ENCODE data around the gene ATRAID. TPM values are rescaled to one million over a fixed set of nuclear protein-coding genes. Genes with fewer than 3 reads are reported as not detected.
"Not testable (repeated sequence)": the region's sequence is repeated elsewhere in the genome, so short reads cannot be mapped to it uniquely, and the experiment has no call there.

Gene ATRAID, protein sequence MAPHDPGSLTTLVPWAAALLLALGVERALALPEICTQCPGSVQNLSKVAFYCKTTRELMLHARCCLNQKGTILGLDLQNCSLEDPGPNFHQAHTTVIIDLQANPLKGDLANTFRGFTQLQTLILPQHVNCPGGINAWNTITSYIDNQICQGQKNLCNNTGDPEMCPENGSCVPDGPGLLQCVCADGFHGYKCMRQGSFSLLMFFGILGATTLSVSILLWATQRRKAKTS
- 86.9 TPM for polyA plus RNA-seq (2012; ENCODE audit: low read depth, missing spikeins)

DNA sequence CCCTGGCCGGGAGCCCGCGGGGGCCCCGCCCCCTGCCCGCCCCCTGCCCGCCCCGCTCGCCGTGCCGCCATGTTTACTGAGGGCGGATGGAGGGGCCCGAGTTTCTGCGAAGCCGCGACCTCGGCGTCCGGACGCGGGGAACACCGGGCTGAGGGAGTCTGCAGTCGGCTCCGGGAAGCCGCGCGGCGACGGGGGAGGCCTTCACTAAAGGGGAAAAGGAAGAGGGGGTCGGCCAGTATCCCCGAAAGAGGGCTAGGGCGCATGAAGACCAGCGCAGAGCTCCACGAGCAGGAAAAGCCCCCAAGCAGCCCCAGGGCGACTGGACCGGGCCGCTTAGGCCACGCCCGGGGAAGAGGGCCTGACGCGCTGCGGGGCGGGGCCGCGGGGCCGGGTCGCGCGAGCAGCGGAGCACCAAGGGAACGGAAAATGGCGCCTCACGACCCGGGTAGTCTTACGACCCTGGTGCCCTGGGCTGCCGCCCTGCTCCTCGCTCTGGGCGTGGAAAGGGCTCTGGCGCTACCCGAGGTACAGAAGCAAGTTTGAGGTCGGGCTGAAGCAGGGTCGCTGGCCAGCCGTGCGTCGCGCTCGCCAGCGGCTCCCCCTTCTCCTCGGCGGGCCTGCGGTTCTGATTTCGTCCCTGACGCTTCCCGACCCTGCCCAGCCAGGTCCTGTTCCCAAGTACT, at the start of gene ATRAID, which contains the start of gene SLC5A6:
TSS of gene ATRAID (plus strand) at position 99 of the 683 bp plus-strand sequence. CDS start at position 427, 328 bp downstream.
TSS of gene SLC5A6 (minus strand) at position 326 of the 683 bp plus-strand sequence. CDS start 4,618 bp downstream, outside the sequence.
- DNase-seq (ENCODE audit: insufficient read length, low spot score) (peak; percentile 93), FAIRE-seq (peak; percentile 93)
- TF ChIP-seq POLR2A (IDR thresholded peaks at IDR 0.05; ENCODE audit: low read depth, low read length) (peak; percentile 96), POLR2AphosphoS5 (IDR thresholded peaks at IDR 0.05; ENCODE audit: low read depth, low read length) (peak; percentile 96), PAX5 (IDR thresholded peaks at IDR 0.05; ENCODE audit: insufficient read depth, low read length, severe bottlenecking) (peak; percentile 25), POU2F2 (IDR thresholded peaks at IDR 0.05; ENCODE audit: low read depth, low read length) (peak; percentile 61; the same call in 1 of the 2 replicates), SPI1 (IDR thresholded peaks at IDR 0.05; ENCODE audit: low read depth, low read length) (no peak), TAF1 (IDR thresholded peaks at IDR 0.05; ENCODE audit: low read depth, low read length) (peak; percentile 95)

DNA sequence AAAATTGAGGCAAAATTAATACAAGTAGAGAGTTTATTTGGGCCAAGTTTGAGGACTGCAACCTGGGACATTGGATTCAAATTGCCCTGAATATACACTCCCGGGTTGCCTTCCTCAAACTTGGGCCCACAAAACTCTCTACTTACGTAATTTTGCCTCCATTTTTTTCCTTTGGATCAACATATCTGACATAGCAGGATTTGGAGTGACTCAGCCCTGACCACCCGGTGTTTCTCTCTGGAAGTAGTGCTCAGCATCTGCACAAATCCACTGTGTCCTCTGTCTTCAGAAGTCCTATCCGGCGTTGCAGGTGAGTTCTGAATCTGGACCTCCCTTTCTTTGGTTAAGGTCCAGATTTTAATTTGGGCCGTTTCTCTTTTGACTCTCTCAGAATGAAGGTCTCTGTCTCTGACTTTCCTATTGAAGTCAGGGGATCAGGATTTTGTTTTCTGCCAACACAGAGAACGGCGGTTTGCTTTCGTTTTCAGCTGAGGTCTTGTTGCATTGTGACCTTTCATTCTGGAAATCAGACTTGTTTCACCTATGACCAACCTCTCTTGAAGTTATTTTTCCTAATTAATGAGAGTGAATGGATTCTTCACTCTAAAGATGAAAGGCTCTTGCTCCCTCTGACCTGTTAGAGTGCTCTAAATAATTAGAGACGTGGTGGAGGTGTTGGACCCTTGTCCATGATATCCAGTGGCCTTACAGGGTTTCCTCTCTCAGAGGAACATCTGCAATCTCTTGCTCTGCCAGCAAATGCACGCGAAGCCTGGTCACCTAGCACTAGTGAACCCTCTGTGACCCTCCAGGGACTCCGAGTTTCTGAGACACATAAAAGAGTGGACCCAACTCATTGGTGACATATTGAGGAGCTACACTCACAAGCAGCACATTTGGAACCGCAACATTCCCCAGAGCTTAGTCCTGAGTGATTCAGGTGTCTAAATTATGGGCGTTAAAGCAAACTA, 49.4 kb upstream of the ATRAID start:
- FAIRE-seq: no peak
- no peak for TF ChIP-seq TAF1 (IDR thresholded peaks at IDR 0.05; ENCODE audit: low read depth, low read length)
- TF ChIP-seq POLR2AphosphoS5 (IDR thresholded peaks at IDR 0.05; ENCODE audit: low read depth, low read length): no peak
- no peak for TF ChIP-seq SPI1 (IDR thresholded peaks at IDR 0.05; ENCODE audit: low read depth, low read length)
- TF ChIP-seq POU2F2 (IDR thresholded peaks at IDR 0.05; ENCODE audit: low read depth, low read length): no peak
- TF ChIP-seq POLR2A (IDR thresholded peaks at IDR 0.05; ENCODE audit: low read depth, low read length): no peak
- no peak for TF ChIP-seq PAX5 (IDR thresholded peaks at IDR 0.05; ENCODE audit: insufficient read depth, low read length, severe bottlenecking)

DNA sequence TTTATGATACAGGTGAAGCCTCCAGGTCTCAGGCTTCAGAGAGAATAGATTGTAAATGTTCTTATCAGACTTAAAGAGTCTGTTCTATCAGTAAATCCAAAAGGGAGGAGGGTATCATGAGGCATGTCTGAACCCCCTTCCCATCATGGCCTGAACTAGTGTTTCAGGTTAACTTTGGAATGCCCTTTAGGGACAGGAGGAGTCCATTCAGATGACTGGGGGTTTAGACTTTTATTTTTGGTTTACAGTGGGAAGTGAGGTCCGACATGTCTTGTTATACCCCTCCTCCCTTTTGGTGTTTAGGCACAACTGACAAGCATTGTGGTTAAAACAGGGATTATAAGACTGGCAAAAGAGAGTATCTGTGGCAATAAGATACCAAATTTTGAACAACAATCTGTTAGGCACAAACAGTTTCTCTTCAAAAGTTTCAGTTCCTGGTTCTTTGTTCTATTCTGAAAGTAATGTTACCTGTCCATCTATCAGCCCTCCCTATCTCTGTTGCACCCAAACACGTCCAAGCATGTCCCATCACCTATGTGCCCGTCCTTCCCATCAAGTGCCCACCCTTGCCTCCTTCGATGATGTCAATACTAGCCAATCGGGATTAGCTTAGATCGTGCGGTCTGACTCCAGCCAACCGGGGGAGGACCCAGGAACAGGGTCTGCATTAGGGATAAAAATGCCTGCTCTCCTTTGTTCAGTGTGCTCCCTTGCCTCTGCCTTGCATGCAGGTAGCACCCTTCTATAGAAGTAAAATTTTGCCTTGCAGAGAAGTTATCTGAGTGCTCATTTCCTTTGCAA, 46.7 kb upstream of the ATRAID start:
- FAIRE-seq: peak; percentile 87
- no peak for TF ChIP-seq POLR2AphosphoS5 (IDR thresholded peaks at IDR 0.05; ENCODE audit: low read depth, low read length)
- TF ChIP-seq PAX5 (IDR thresholded peaks at IDR 0.05; ENCODE audit: insufficient read depth, low read length, severe bottlenecking): no peak
- peak; percentile 96 for TF ChIP-seq SPI1 (IDR thresholded peaks at IDR 0.05; ENCODE audit: low read depth, low read length)
- no peak for TF ChIP-seq POLR2A (IDR thresholded peaks at IDR 0.05; ENCODE audit: low read depth, low read length)
- DNase-seq (ENCODE audit: insufficient read length, low spot score): no peak

More for the DNA sequence above, 49.4 kb upstream of the ATRAID start:
- no peak for DNase-seq (ENCODE audit: insufficient read length, low spot score)

DNA sequence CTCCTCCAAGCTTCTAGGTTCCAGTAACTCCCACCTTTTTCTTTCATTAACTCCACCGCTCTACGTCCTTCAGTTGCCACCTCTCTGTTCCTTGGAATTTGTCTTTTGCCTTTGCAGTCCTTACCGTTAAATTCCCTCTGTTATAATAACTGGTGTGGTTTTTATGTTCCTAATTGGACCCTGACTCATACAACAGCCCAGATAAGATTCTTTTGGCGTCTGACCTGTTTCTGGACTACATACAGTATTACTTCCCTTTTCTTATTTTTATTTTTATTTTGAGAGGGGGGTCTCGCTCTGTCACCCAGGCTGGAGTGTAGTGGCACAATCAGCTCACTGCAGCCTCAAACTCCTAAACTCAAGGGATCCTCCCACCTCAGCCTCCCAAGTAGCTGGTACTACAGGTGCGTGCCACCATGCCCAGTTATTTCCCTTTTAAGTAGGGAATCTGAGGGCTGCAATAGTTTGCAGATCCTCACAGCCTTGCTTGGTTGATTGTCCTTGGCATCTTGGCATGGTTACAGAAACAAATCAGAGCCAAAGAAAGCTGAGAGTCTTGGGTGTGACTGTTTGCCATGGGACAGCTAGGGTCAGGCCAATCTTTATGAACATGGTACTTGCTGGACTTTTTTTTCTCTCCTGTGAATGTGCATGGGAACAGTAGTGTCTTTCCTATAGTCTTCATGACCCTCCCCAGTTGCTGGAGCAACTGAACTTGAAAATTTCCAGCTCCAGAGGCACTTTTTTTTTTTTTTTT, 41.1 kb upstream of the ATRAID start:
- TF ChIP-seq TAF1 (IDR thresholded peaks at IDR 0.05; ENCODE audit: low read depth, low read length): no peak
- TF ChIP-seq POLR2AphosphoS5 (IDR thresholded peaks at IDR 0.05; ENCODE audit: low read depth, low read length): no peak
- TF ChIP-seq POLR2A (IDR thresholded peaks at IDR 0.05; ENCODE audit: low read depth, low read length): no peak
- TF ChIP-seq POU2F2 (IDR thresholded peaks at IDR 0.05; ENCODE audit: low read depth, low read length): no peak
- no peak for FAIRE-seq
- DNase-seq (ENCODE audit: insufficient read length, low spot score): no peak

DNA sequence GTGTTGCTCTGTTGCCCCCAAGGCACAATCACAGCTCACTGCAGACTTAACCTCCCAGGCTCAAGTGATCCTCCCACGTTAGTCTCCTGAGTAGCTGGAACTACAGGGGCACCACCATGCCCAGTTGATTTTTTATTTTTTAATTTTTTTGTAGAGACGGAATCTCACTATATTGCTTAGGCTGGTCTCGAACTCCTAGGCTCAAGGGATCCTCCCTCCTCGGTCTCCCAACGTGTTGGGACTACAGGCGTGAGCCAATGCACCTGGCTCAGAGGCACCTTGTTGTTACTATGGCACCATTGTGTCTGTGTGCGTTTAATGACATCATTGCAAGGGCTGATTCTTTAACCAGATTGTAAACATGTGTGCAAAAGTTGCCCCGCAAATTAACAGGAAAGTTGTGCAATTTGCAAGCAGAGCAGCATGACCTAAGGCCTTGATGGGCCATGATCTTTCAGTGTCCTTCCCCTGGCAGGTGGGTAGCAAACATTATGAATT, 40.4 kb upstream of the ATRAID start:
- no peak for TF ChIP-seq POLR2AphosphoS5 (IDR thresholded peaks at IDR 0.05; ENCODE audit: low read depth, low read length)
- TF ChIP-seq SPI1 (IDR thresholded peaks at IDR 0.05; ENCODE audit: low read depth, low read length): no peak
- no peak for TF ChIP-seq PAX5 (IDR thresholded peaks at IDR 0.05; ENCODE audit: insufficient read depth, low read length, severe bottlenecking)
- no peak for TF ChIP-seq POLR2A (IDR thresholded peaks at IDR 0.05; ENCODE audit: low read depth, low read length)
- no peak for TF ChIP-seq POU2F2 (IDR thresholded peaks at IDR 0.05; ENCODE audit: low read depth, low read length)
- TF ChIP-seq TAF1 (IDR thresholded peaks at IDR 0.05; ENCODE audit: low read depth, low read length): no peak
- DNase-seq (ENCODE audit: insufficient read length, low spot score) (no peak), FAIRE-seq (no peak)

DNA sequence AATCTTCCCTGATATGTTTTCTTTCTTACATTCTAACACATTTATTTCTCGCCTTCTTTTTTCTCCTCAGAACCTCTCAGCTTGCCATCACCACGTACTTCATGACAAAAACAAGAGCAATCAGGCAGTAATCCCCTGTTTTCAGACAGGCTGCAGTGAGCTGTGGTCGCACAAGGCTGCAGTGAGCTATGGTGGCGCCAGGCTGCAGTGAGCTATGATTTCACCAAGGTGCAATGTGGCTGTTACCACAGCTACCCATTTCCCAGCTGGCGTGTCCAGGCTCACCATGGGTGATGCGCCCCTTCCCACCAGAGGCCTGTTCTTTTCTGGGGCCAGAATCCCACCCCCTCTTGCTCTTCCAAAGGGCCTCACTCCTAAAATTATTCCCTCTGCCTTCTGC, 37.2 kb upstream of the ATRAID start:
- DNase-seq (ENCODE audit: insufficient read length, low spot score) (no peak), FAIRE-seq (no peak)
- TF ChIP-seq PAX5 (IDR thresholded peaks at IDR 0.05; ENCODE audit: insufficient read depth, low read length, severe bottlenecking) (no peak), TAF1 (IDR thresholded peaks at IDR 0.05; ENCODE audit: low read depth, low read length) (no peak), POLR2AphosphoS5 (IDR thresholded peaks at IDR 0.05; ENCODE audit: low read depth, low read length) (no peak), POU2F2 (IDR thresholded peaks at IDR 0.05; ENCODE audit: low read depth, low read length) (no peak), POLR2A (IDR thresholded peaks at IDR 0.05; ENCODE audit: low read depth, low read length) (no peak), SPI1 (IDR thresholded peaks at IDR 0.05; ENCODE audit: low read depth, low read length) (no peak)

DNA sequence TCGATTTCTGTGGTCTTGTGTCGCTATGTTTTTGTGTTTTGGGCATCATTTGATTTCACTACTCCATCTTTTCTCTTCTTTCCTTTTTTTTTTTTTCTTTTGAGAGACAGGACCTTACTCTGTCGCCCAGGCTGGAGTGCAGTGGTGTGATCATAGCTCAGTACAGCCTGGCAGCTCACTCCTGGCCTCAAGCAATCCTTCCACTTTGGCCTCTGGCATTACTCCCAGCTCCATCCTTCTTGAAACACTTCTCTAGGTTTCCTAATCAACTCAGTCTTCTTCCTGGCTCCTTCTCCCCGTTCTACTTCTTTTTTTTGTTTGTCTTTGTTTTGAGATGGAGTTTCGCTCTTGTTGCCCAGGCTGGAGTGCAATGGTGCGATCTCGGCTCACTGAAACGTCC, 36.5 kb upstream of the ATRAID start:
- FAIRE-seq: no peak
- no peak for TF ChIP-seq POLR2AphosphoS5 (IDR thresholded peaks at IDR 0.05; ENCODE audit: low read depth, low read length)
- no peak for TF ChIP-seq POU2F2 (IDR thresholded peaks at IDR 0.05; ENCODE audit: low read depth, low read length)
- no peak for TF ChIP-seq POLR2A (IDR thresholded peaks at IDR 0.05; ENCODE audit: low read depth, low read length)
- TF ChIP-seq SPI1 (IDR thresholded peaks at IDR 0.05; ENCODE audit: low read depth, low read length): no peak
- TF ChIP-seq TAF1 (IDR thresholded peaks at IDR 0.05; ENCODE audit: low read depth, low read length): no peak
- no peak for TF ChIP-seq PAX5 (IDR thresholded peaks at IDR 0.05; ENCODE audit: insufficient read depth, low read length, severe bottlenecking)

DNA sequence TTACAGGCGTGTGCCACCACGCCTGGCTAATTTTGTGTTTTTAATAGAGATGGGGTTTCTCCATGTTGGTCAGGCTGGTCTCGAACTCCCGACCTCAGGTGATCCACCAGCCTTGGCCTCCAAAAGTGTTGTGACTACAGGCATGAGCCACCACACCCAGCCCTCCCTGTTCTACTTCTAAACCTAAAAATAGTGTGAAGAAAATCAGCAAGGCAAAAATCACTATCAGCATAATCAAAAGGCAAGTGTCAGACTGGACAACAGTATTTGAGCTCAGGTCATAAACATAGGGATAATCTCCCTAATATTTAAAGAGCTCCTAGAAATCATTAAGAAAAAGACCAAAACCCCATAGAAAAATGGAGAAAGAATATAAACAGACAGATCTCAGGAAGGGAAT, 36.1 kb upstream of the ATRAID start:
- FAIRE-seq; DNase-seq (ENCODE audit: insufficient read length, low spot score): not testable (repeated sequence)

More for the DNA sequence above, 36.5 kb upstream of the ATRAID start:
- no peak for DNase-seq (ENCODE audit: insufficient read length, low spot score)

All from GM12891 (cell line).